Measurements from ENCODE around the gene INHBE. TPM values are rescaled to one million over a fixed set of nuclear protein-coding genes. Genes with fewer than 3 reads are reported as not detected.

Gene INHBE
- total RNA-seq, 4 donors from 2014 or later, result not detected

- TF ChIP-seq CTCF (IDR thresholded peaks at IDR 0.05; ENCODE audit: low read depth), result no peak
These were observed 35.0 kb downstream of the INHBE start for GRCh38 chr12:57490126-57490525.

- TF ChIP-seq CTCF (IDR thresholded peaks at IDR 0.05; ENCODE audit: low read depth), result no peak
These were observed 36.5 kb downstream of the INHBE start for GRCh38 chr12:57491393-57492280.

- TF ChIP-seq CTCF (IDR thresholded peaks at IDR 0.05; ENCODE audit: low read depth), result no peak
These were observed 41.7 kb downstream of the INHBE start for GRCh38 chr12:57496822-57497221.

GRCh38 chr12:57497223-57498131 lies 42.4 kb downstream of the INHBE start:
- TF ChIP-seq CTCF (IDR thresholded peaks at IDR 0.05; ENCODE audit: low read depth), result no peak

- TF ChIP-seq CTCF (IDR thresholded peaks at IDR 0.05; ENCODE audit: low read depth), result no peak
These were observed 43.0 kb downstream of the INHBE start for GRCh38 chr12:57498132-57498502.

- no peak for TF ChIP-seq CTCF (IDR thresholded peaks at IDR 0.05; ENCODE audit: low read depth)
These were observed 43.5 kb downstream of the INHBE start for GRCh38 chr12:57498571-57498970.

GRCh38 chr12:57500213-57500612 lies 45.1 kb downstream of the INHBE start:
- no peak for TF ChIP-seq CTCF (IDR thresholded peaks at IDR 0.05; ENCODE audit: low read depth)

All from subcutaneous adipose tissue (tissue), 4 donors.